ENCODE measurements around the gene SERPINB7. TPM values are rescaled to one million over a fixed set of nuclear protein-coding genes. Genes with fewer than 3 reads are reported as not detected.

Gene SERPINB7
- total RNA-seq, 3 donors from 2014 or later = not detected

DNA sequence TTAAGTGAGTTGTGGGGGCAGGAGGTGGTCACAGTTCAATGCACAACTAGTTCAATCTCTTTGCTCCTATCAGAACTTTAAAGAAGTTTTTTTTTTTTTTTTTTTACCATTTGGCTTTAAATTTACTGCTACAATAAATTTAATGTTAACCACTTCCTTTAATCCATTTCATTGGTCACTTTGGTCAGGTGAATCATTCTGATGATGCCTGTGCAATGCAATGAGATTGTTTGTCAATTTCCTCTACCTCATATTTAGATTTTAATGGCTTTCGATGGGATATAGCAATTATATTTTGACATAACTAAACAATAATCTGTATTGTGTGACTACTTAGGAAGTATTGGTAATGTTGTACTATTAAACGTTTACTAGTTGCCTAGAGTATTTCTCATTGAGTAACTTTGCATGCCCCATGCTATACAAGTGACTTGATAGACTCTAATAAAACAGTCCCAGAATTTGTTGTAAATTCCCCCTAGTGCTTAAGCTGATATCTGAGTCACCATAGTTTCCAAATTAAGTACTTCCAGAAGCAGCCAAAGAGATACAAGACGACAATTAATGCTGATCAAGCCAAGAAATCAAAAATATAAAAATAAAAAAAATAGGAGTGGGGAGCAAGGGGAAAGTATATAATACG is 59.4 kb downstream of the SERPINB7 start:
- intact Hi-C loops (cut with DNase I, micrococcal nuclease) = no loop called here
- Histone ChIP-seq H3K9me3 (no peaks in the 10 kb centered on the region), H3K36me3 (ENCODE audit: low read depth) (no peaks in the 10 kb centered on the region), H3K4me3 (no peak overlapping the region), H3K4me1 (ENCODE audit: low read depth) (no peaks in the 10 kb centered on the region)
- no peak for DNase-seq
- no peak for ATAC-seq
- TF ChIP-seq CTCF (IDR thresholded peaks at IDR 0.05) = no peak

DNA sequence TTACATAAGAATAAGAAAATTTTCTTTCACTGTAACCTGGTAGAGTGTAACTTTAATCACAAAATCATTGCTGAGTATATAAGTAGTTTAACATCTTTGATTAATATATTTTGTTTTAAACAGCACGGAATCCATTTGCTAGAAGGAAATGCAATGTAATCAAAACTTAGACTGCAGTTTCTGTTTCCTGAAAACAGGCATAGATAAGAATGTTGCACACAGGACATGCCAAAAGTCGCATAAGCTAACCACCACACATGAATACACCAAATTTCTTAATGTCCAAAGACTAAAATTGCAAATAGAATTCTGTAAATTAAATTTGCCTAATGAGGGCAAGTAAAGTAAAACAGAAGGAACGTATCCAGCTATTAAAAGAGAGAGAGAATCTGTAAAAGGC is 61.2 kb downstream of the SERPINB7 start:
- Histone ChIP-seq H3K36me3 (ENCODE audit: low read depth) (no peaks in the 10 kb centered on the region), H3K4me1 (ENCODE audit: low read depth) (no peaks in the 10 kb centered on the region), H3K9me3 (no peaks in the 10 kb centered on the region), H3K4me3 (no peak overlapping the region)
- DNase-seq = no peak
- intact Hi-C loops (cut with DNase I, micrococcal nuclease) = no loop called here
- TF ChIP-seq CTCF (IDR thresholded peaks at IDR 0.05) = no peak
- ATAC-seq = no peak

DNA sequence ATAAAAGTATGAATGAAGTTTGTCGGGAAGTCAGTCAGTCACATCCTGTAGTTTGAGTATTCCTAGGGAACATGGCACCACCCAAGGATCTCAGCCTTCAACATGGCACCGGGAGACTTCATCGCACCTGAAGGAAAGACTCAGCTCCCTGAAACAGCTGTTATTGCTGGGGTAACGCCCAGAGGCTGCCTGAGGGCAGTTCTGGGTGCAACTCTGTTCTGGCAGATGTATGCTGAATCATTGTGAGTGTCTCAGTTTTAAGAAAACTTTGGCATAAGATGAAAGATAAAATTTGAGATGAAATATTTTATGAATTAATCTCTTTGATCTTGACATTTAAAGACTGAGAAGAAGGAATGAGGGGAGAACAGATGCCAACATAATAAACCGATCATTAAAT is 62.4 kb downstream of the SERPINB7 start:
- DNase-seq (no peak), ATAC-seq (no peak)
- H3K36me3 ChIP-seq (ENCODE audit: low read depth) = no peaks in the 10 kb centered on the region
- H3K4me1 ChIP-seq (ENCODE audit: low read depth) = no peaks in the 10 kb centered on the region
- no peaks in the 10 kb centered on the region for H3K9me3 ChIP-seq
- intact Hi-C loops (cut with DNase I, micrococcal nuclease) = no loop called here
- no peak overlapping the region for H3K4me3 ChIP-seq
- TF ChIP-seq CTCF (IDR thresholded peaks at IDR 0.05) = no peak

- H3K9me3 ChIP-seq = no peaks in the 10 kb centered on the region
- H3K4me3 ChIP-seq = no peak overlapping the region
- H3K36me3 ChIP-seq (ENCODE audit: low read depth) = no peaks in the 10 kb centered on the region
- no peaks in the 10 kb centered on the region for H3K4me1 ChIP-seq (ENCODE audit: low read depth)
- no peak for DNase-seq
- TF ChIP-seq CTCF (IDR thresholded peaks at IDR 0.05) = no peak
- intact Hi-C loops (cut with DNase I, micrococcal nuclease) = loop anchor here in 1 of 2 donors (5.0 kb wide), 1 partner anchor 326 kb away; no protein-coding TSS in a partner anchor
- ATAC-seq = no peak
These were observed 67.8 kb downstream of the SERPINB7 start for GRCh38 chr18:63843008-63843407.

DNA sequence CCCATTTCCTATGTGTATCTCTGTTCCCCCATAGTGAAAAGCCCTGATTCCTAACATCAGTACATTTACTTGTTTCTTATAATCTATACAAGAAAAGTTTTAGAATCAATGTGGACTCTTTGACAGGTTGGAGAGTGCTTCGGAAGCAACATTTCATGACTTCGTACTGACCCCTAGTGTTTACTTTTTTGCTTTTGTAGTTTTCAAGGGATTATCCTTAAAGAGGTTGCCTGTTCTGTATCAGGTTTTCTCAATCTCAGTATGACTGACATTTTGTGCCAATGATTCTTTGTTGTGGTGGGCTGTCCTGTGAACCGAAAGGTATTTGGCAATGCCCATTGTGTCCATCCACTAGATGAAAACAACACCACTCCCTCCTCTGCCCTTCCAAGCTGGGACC is 69.0 kb downstream of the SERPINB7 start:
- Histone ChIP-seq H3K4me1 (ENCODE audit: low read depth) (no peaks in the 10 kb centered on the region), H3K9me3 (no peaks in the 10 kb centered on the region), H3K36me3 (ENCODE audit: low read depth) (no peaks in the 10 kb centered on the region), H3K4me3 (no peak overlapping the region)
- TF ChIP-seq CTCF (IDR thresholded peaks at IDR 0.05) = no peak
- intact Hi-C loops (cut with DNase I, micrococcal nuclease) = loop anchor here in 1 of 2 donors (5.0 kb wide), 1 partner anchor 327 kb away; no protein-coding TSS in a partner anchor
- ATAC-seq (no peak), DNase-seq (no peak)

DNA sequence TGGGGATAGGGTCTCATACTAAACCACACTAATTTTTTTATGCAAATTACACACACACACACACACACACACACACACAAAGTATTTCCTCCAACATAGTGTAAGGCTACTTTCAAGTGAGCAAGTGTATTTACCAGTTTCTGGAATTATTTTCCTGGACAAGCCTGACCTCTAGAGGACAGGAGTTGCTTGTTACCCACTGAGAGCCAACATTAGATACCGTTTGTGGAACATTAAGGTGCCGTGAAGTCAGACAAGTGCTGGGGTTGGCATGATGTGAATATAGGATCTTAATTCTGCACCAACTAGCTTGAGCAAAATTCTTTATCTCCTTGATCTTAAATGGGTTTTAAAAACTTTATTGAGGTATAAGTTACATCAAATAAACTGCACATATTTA is 72.9 kb downstream of the SERPINB7 start:
- intact Hi-C loops (cut with DNase I, micrococcal nuclease) = no loop called here
- DNase-seq = peak in 1 of 3 donors; percentile 22

More for the DNA sequence above, 72.9 kb downstream of the SERPINB7 start:
- no peaks in the 10 kb centered on the region for H3K36me3 ChIP-seq (ENCODE audit: low read depth)
- ATAC-seq = peak; percentile 54
- H3K4me1 ChIP-seq (ENCODE audit: low read depth) = no peaks in the 10 kb centered on the region
- H3K4me3 ChIP-seq = no peak overlapping the region
- no peak for TF ChIP-seq CTCF (IDR thresholded peaks at IDR 0.05)
- no peaks in the 10 kb centered on the region for H3K9me3 ChIP-seq

Data from mucosa of descending colon (tissue), 3 donors.